Measurements from ENCODE around the gene POLR1E. TPM values are rescaled to one million over a fixed set of nuclear protein-coding genes. Genes with fewer than 3 reads are reported as not detected.

The POLR1E gene
- total RNA-seq, 1 donor from 2014 or later: 46.3 TPM

DNA sequence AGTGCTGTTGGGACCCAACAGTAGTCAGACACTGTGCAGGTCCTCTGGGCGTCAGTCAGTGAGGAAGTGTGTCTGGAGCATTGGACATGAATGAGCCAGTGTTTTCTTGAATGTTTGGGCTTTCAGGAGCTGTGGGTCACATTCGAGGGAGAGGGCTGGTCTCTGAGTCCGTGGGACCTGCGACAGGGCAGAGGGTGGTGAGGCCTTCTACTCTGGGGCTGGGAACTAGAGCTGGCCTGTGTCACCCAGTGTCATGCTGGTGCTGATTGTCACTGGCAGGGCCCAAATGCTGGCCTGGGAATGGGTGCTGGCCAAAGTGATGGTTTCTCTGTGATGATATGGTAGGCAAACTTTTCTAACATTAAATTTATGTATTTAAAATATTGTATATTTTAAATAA lies 10.3 kb downstream of the POLR1E start:
- intact Hi-C loops (cut with micrococcal nuclease): no loop called here
- CTCF ChIA-PET: no interaction called here
- Mint-ChIP-seq H3K27me3 (no peaks in the 10 kb centered on the region), H3K9me3 (no peaks in the 10 kb centered on the region), H3K27ac (no peak overlapping the region), H3K4me3 (no peak overlapping the region), H3K4me1 (no peaks in the 10 kb centered on the region), H3K36me3 (ENCODE audit: low read depth) (peaks cover 85% of the 10 kb centered on the region)
- DNase-seq (no peak), ATAC-seq (ENCODE audit: low read depth) (no peak)
- POLR2A ChIA-PET: interaction anchor here (0.9 to 1.0 kb wide), 2 partner anchors 15 to 80 kb away, joined by 7 to 10 read pairs; no protein-coding TSS in a partner anchor
- TF ChIP-seq, protein P1, sequence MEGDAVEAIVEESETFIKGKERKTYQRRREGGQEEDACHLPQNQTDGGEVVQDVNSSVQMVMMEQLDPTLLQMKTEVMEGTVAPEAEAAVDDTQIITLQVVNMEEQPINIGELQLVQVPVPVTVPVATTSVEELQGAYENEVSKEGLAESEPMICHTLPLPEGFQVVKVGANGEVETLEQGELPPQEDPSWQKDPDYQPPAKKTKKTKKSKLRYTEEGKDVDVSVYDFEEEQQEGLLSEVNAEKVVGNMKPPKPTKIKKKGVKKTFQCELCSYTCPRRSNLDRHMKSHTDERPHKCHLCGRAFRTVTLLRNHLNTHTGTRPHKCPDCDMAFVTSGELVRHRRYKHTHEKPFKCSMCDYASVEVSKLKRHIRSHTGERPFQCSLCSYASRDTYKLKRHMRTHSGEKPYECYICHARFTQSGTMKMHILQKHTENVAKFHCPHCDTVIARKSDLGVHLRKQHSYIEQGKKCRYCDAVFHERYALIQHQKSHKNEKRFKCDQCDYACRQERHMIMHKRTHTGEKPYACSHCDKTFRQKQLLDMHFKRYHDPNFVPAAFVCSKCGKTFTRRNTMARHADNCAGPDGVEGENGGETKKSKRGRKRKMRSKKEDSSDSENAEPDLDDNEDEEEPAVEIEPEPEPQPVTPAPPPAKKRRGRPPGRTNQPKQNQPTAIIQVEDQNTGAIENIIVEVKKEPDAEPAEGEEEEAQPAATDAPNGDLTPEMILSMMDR (IDR thresholded peaks at IDR 0.05): no peak

DNA sequence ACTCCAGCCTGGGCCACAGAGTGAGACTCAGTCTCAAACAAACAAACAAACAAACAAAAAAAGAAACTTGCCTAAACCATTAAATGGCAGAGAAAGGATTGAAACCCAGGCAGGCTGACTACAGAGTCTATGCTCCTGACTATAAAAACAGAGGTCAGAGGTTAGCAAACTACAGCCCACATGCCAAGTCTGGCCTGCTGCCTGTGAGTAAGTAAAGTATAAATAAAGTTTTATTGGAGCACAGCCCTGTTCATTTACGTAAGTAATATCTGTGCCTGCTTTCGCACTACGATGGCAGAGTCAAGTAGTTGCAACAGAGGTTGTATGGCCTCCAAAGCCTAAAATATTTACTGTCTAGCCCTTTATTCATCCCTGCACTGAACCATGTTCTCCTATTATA lies 11.6 kb downstream of the POLR1E start:
- intact Hi-C loops (cut with micrococcal nuclease): no loop called here
- H3K36me3 Mint-ChIP-seq (ENCODE audit: low read depth): peaks cover 89% of the 10 kb centered on the region
- no peaks in the 10 kb centered on the region for H3K27me3 Mint-ChIP-seq
- CTCF ChIA-PET: no interaction called here
- no peak for ATAC-seq (ENCODE audit: low read depth)
- no peaks in the 10 kb centered on the region for H3K9me3 Mint-ChIP-seq
- DNase-seq: no peak
- H3K4me3 Mint-ChIP-seq: no peak overlapping the region
- TF ChIP-seq, protein P1 (IDR thresholded peaks at IDR 0.05): no peak
- POLR2A ChIA-PET: no interaction called here
- no peaks in the 10 kb centered on the region for H3K4me1 Mint-ChIP-seq
- H3K27ac Mint-ChIP-seq: no peak overlapping the region

DNA sequence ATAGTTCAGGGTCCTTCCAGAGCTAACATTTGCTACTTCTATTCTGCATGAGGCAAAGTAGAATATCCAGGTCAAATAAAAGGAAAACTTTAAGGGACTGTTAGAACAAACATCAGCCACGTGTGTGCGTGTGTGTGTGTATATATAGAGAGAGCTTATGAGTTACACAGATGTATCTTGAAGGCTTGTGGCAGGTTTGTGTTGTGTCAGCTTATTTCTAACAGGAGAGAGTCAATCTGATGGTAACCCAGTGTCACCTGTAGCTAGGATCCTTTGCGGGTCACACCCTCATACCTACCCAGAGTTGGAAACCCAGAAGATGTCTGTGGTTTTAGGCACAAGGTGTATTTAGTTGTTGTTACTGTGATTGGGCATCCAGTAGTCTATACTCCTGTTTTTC lies 12.7 kb downstream of the POLR1E start:
- no peak for ATAC-seq (ENCODE audit: low read depth)
- no peaks in the 10 kb centered on the region for H3K4me1 Mint-ChIP-seq
- H3K27ac Mint-ChIP-seq: no peak overlapping the region
- peaks cover 90% of the 10 kb centered on the region for H3K36me3 Mint-ChIP-seq (ENCODE audit: low read depth)
- POLR2A ChIA-PET: interaction anchor here (0.5 to 1.3 kb wide), 2 partner anchors 11 to 47 kb away, joined by 3 to 7 read pairs; no protein-coding TSS in a partner anchor
- no peaks in the 10 kb centered on the region for H3K9me3 Mint-ChIP-seq
- TF ChIP-seq, protein P1 (IDR thresholded peaks at IDR 0.05): no peak
- intact Hi-C loops (cut with micrococcal nuclease): no loop called here
- CTCF ChIA-PET: no interaction called here
- H3K4me3 Mint-ChIP-seq: no peak overlapping the region
- no peaks in the 10 kb centered on the region for H3K27me3 Mint-ChIP-seq
- DNase-seq: no peak

DNA sequence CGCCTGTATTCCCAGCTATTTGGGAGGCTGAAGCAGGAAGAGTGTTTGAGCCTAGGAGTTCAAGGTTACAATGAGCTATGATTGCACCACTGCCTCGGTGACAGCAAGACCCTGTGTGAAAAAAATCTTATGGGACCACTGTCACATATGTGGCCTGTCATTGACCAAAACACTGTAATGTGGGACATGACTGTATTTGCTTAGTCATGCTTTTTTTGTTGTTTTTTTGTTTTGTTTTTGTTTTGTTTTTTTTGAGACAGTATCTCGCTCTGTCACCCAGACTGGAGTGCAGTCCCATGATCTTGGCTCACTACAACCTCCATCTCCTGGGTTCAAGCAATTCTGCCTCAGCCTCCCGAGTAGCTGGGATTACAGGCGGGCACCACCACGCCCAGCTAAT lies 13.5 kb downstream of the POLR1E start:
- Mint-ChIP-seq H3K36me3 (ENCODE audit: low read depth) (peaks cover 90% of the 10 kb centered on the region), H3K9me3 (no peaks in the 10 kb centered on the region), H3K4me1 (no peaks in the 10 kb centered on the region), H3K4me3 (no peak overlapping the region), H3K27ac (no peak overlapping the region), H3K27me3 (no peaks in the 10 kb centered on the region)
- TF ChIP-seq, protein P1 (IDR thresholded peaks at IDR 0.05): no peak
- ChIA-PET CTCF (no interaction called here), POLR2A (interaction anchor here (0.7 kb wide), 1 partner anchor 16 kb away, joined by 4 read pairs; no protein-coding TSS in a partner anchor)
- no peak for DNase-seq
- ATAC-seq (ENCODE audit: low read depth): no peak
- intact Hi-C loops (cut with micrococcal nuclease): no loop called here

DNA sequence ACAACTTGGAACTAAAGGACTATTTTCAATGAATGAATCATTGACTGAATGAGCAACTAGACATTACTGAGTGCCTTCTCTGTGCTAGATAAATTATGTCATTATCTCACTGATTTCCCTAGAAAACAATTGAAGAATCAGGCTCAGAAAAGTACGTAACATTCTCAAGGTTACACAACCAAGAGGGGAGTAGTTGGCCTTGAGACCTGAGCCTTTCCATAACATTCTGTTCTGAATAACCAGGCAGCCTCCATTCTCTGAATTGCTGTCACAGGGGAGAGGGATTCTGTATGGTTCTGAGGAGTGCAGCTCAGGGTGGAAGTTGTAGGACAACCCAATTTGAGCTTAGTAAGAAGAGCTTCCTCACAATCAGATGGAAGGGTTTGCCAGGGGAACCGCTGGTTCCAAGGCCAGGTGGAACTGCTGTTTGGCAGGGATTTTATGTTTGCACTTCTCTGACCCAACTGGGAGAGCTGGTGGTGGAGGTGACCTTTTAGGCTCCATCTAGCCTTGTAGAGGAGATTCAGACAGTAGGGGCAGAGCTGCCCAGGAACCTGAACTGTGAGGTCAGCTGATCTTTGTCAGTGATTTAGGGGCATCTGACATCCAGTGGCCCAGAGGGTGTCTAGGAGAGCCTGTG lies 16.3 kb downstream of the POLR1E start:
- TF ChIP-seq, protein P1 (IDR thresholded peaks at IDR 0.05): no peak
- Mint-ChIP-seq H3K4me3 (no peak overlapping the region), H3K9me3 (no peaks in the 10 kb centered on the region), H3K27me3 (no peaks in the 10 kb centered on the region), H3K4me1 (no peaks in the 10 kb centered on the region), H3K36me3 (ENCODE audit: low read depth) (peaks cover 89% of the 10 kb centered on the region), H3K27ac (no peak overlapping the region)
- intact Hi-C loops (cut with micrococcal nuclease): no loop called here
- ChIA-PET CTCF (no interaction called here), POLR2A (no interaction called here)
- ATAC-seq (ENCODE audit: low read depth) (no peak), DNase-seq (no peak)

Measured in activated B cell treated with CpG ODN at 0.5 μM for 24 hours (primary cell).